Prostate gland (tissue), 2 donors: ENCODE results near the gene CXCL6.

Experiments used
- CTCF ChIP-seq, 4 experiments: fragments of 200-600 bp in 2 of 4; fragments of 450-650 bp in 2 of 4; sonication (generic) in 2 of 4; IDR thresholded peaks; 1 replicate in 3 of 4; 2 replicates in 1 of 4; pipeline ENCODE4 v1.5.1; 2016 to 2019; ENCODE audit warnings: antibody characterized with exemption in 4 of 4, mild to moderate bottlenecking in 2 of 4, moderate library complexity in 2 of 4
- POLR2A ChIP-seq: fragments of 450-650 bp; IDR thresholded peaks from one replicate; pipeline ENCODE4 v1.6.1; 2016; ENCODE audit warnings: antibody characterized with exemption, mild to moderate bottlenecking

GRCh38 chr4:73816814-73817213, 19.7 kb upstream of the CXCL6 start:
- TF ChIP-seq POLR2A (no peak), CTCF (IDR thresholded peaks at IDR 0.05) (no peak)
